GM18867 (cell line): Measurements from ENCODE around the gene OPN1SW.

ENCODE experiments used
- ATAC-seq: cut with Tn5 transposase; IDR thresholded peaks from one replicate; pipeline ENCODE4 v1.9.1; 2021; ENCODE audit warnings: mild to moderate bottlenecking, moderate library complexity; ENCODE audit not compliant: unreplicated experiment

The OPN1SW gene

GRCh38 chr7:128735436-128735835, 40.2 kb downstream of the OPN1SW start:
- no peak for ATAC-seq

GRCh38 chr7:128734890-128735289, 40.7 kb downstream of the OPN1SW start:
- no peak for ATAC-seq

GRCh38 chr7:128733278-128733645, 42.3 kb downstream of the OPN1SW start:
- ATAC-seq, result no peak

- no peak for ATAC-seq
These were observed 42.9 kb downstream of the OPN1SW start for GRCh38 chr7:128732521-128733277.

- no peak for ATAC-seq
These were observed 44.4 kb downstream of the OPN1SW start for GRCh38 chr7:128731184-128731583.

- no peak for ATAC-seq
These were observed 46.1 kb downstream of the OPN1SW start for GRCh38 chr7:128729494-128729893.

- no peak for ATAC-seq
These were observed 47.0 kb downstream of the OPN1SW start for GRCh38 chr7:128728598-128728997.

GRCh38 chr7:128727239-128727638, 48.4 kb downstream of the OPN1SW start:
- ATAC-seq, result no peak

- ATAC-seq, result no peak
These were observed 48.9 kb downstream of the OPN1SW start for GRCh38 chr7:128726737-128727072.

GRCh38 chr7:128726059-128726736, 49.4 kb downstream of the OPN1SW start:
- no peak for ATAC-seq

- no peak for ATAC-seq
These were observed 50.1 kb downstream of the OPN1SW start for GRCh38 chr7:128725531-128725930.

GRCh38 chr7:128724743-128725142, 50.9 kb downstream of the OPN1SW start:
- ATAC-seq, result no peak
